Measurements from ENCODE around the gene TCF3. TPM values are rescaled to one million over a fixed set of nuclear protein-coding genes. Genes with fewer than 3 reads are reported as not detected.

Gene TCF3
- total and polyA plus RNA-seq, 2 donors (not counting 3 experiments of a cell fraction or from before 2014, with no cell fraction given): 147 to 193 TPM

- Histone ChIP-seq H4K20me1 (replicated peaks; ENCODE audit: control insufficient read depth, extremely low read depth, insufficient read depth, low read length) (peaks cover 3% of the 10 kb centered on the region), H3K9me3 (replicated peaks; ENCODE audit: control insufficient read depth, insufficient read depth, low read length) (no peaks in the 10 kb centered on the region), H2AFZ (ENCODE audit: low read depth, low read length) (no peak overlapping the region), H3K4me3 (replicated peaks in 1 of 3; ENCODE audit: insufficient read depth in 1 of 3, low read depth in 1 of 3, low read length in 3 of 3) (no peak overlapping the region), H3K4me2 (ENCODE audit: insufficient read depth, low read length) (no peak overlapping the region), H3K4me1 (ENCODE audit: control insufficient read depth, extremely low read depth, insufficient read depth, low read length) (peaks cover under 1% of the 10 kb centered on the region), H3K9ac (replicated peaks; ENCODE audit: extremely low read depth, insufficient read depth, low read length) (no peak overlapping the region), H3K36me3 (ENCODE audit: control insufficient read depth in 2 of 2, extremely low read depth in 1 of 2, insufficient read depth in 2 of 2, low read length in 2 of 2) (peaks cover 13 to 14% of the 10 kb centered on the region in 2 experiments), H3K79me2 (ENCODE audit: control insufficient read depth, insufficient read depth, low read length) (peaks cover 73% of the 10 kb centered on the region), H3K9me1 (replicated peaks; ENCODE audit: control insufficient read depth, extremely low read depth, insufficient read depth, low read length) (no peaks in the 10 kb centered on the region), H3K27me3 (ENCODE audit: control insufficient read depth in 2 of 2, insufficient read depth in 2 of 2, low read length in 2 of 2) (no peaks in the 10 kb centered on the region), H3K27ac (ENCODE audit: insufficient read depth, low read depth, low read length) (no peak overlapping the region)
- ChIA-PET POLR2A (no interaction called here), CTCF (interaction anchor here (3.1 kb wide), 1 partner anchor 14 kb away, joined by 19 read pairs; no protein-coding TSS in a partner anchor)
- TF ChIP-seq MYC (IDR thresholded peaks at IDR 0.05; ENCODE audit: low read depth, low read length) (no peak), EZH2 (IDR thresholded peaks at IDR 0.05; ENCODE audit: borderline replicate concordance, low read depth, low read length, severe bottlenecking) (no peak), CTCF (IDR thresholded peaks at IDR 0.05; ENCODE audit: extremely low read depth in 1 of 2, insufficient read depth in 1 of 2, low read depth in 1 of 2, low read length in 2 of 2) (no peak), FOS (IDR thresholded peaks at IDR 0.05; ENCODE audit: borderline replicate concordance, insufficient read depth, low read length) (no peak)
- BruUV-seq (replicated peaks): no TSS peak
- FAIRE-seq (no peak), DNase-seq (ENCODE audit: low read depth, low spot score) (no peak)
- intact Hi-C loops (cut with micrococcal nuclease): no loop called here
- dilution Hi-C loops (cut with MboI; ENCODE audit: extremely low pct_ligation_motif_present, low sequenced_read_pairs): no loop called here
These were observed 92.0 kb downstream of the TCF3 start for GRCh38 chr19:1560286-1560882.

Small RNA genes lying within 50 kb of the gene (small RNA-seq; reads per million reads assigned to genes)
- not detected for gene AC005943.2 (ENCODE audit: insufficient read depth, insufficient read length, low read depth, low replicate concordance)
- gene RN7SL477P (ENCODE audit: insufficient read depth, insufficient read length, low read depth, low replicate concordance): not detected
- 0.66 reads per million for gene RNU6-1223P (ENCODE audit: insufficient read depth, insufficient read length, low read depth, low replicate concordance)

Other genes starting within 250 kb of the TCF3 start
- 177 and 187 TPM in 2 replicates for gene DAZAP1, start 245.0 kb downstream of the TCF3 start, total RNA-seq
- gene DAZAP1, start 245.0 kb downstream of the TCF3 start, polyA plus RNA-seq: 50.1 and 51.5 TPM in 2 replicates
- 1,260 and 1,287 TPM in 2 replicates for gene RPS15, start 214.2 kb downstream of the TCF3 start, total RNA-seq
- 2,646 and 3,270 TPM in 2 replicates for gene RPS15, start 214.2 kb downstream of the TCF3 start, polyA plus RNA-seq
- 0.04 and 0.23 TPM in 2 replicates for gene APC2, start 202.5 kb downstream of the TCF3 start, total RNA-seq
- gene APC2, start 202.5 kb downstream of the TCF3 start, polyA plus RNA-seq: 0.01 and 0.05 TPM in 2 replicates
- gene C19orf25, start 173.4 kb downstream of the TCF3 start, total RNA-seq: 28.0 and 29.0 TPM in 2 replicates
- gene C19orf25, start 173.4 kb downstream of the TCF3 start, polyA plus RNA-seq: 34.6 and 40.3 TPM in 2 replicates
- 0.92 and 1.2 TPM in 2 replicates for gene PCSK4, start 162.3 kb downstream of the TCF3 start, total RNA-seq
- 1.7 TPM in 2 replicates for gene PCSK4, start 162.3 kb downstream of the TCF3 start, polyA plus RNA-seq
- gene REEP6, start 161.4 kb downstream of the TCF3 start, total RNA-seq: 1.5 and 1.8 TPM in 2 replicates
- gene REEP6, start 161.4 kb downstream of the TCF3 start, polyA plus RNA-seq: 1.3 and 1.5 TPM in 2 replicates
- not detected in 2 replicates for gene ADAMTSL5, start 139.6 kb downstream of the TCF3 start, total RNA-seq
- 0.07 TPM in 1 of 2 replicates, not detected in the other for gene ADAMTSL5, start 139.6 kb downstream of the TCF3 start, polyA plus RNA-seq
- gene PLK5, start 128.5 kb downstream of the TCF3 start, total RNA-seq: not detected in 2 replicates
- gene PLK5, start 128.5 kb downstream of the TCF3 start, polyA plus RNA-seq: not detected in 2 replicates
- gene MEX3D, start 84.3 kb downstream of the TCF3 start, total RNA-seq: 96.7 and 98.5 TPM in 2 replicates
- 30.0 and 45.7 TPM in 2 replicates for gene MEX3D, start 84.3 kb downstream of the TCF3 start, polyA plus RNA-seq
- 120 and 121 TPM in 2 replicates for gene MBD3, start 59.8 kb downstream of the TCF3 start, total RNA-seq
- 96.8 and 115 TPM in 2 replicates for gene MBD3, start 59.8 kb downstream of the TCF3 start, polyA plus RNA-seq
- 210 and 223 TPM in 2 replicates for gene UQCR11, start 47.2 kb downstream of the TCF3 start, total RNA-seq
- gene UQCR11, start 47.2 kb downstream of the TCF3 start, polyA plus RNA-seq: 165 and 262 TPM in 2 replicates
- not detected in 2 replicates for gene ONECUT3, start 100.9 kb upstream of the TCF3 start, total RNA-seq
- not detected in 2 replicates for gene ONECUT3, start 100.9 kb upstream of the TCF3 start, polyA plus RNA-seq
- gene ATP8B3, start 159.7 kb upstream of the TCF3 start, total RNA-seq: 5.1 and 7.3 TPM in 2 replicates
- gene ATP8B3, start 159.7 kb upstream of the TCF3 start, polyA plus RNA-seq: 1.1 and 1.4 TPM in 2 replicates
- 41.1 and 44.6 TPM in 2 replicates for gene REXO1, start 195.9 kb upstream of the TCF3 start, total RNA-seq
- 56.9 and 88.8 TPM in 2 replicates for gene REXO1, start 195.9 kb upstream of the TCF3 start, polyA plus RNA-seq
- 36.6 and 38.0 TPM in 2 replicates for gene KLF16, start 211.0 kb upstream of the TCF3 start, total RNA-seq
- 11.6 and 22.6 TPM in 2 replicates for gene KLF16, start 211.0 kb upstream of the TCF3 start, polyA plus RNA-seq
- gene ABHD17A, start 232.9 kb upstream of the TCF3 start, total RNA-seq: 89.8 and 97.0 TPM in 2 replicates
- gene ABHD17A, start 232.9 kb upstream of the TCF3 start, polyA plus RNA-seq: 143 and 179 TPM in 2 replicates